SW 1271 (cell line): ENCODE measurements around the gene EMILIN2.
"Not testable (repeated sequence)": the region's sequence is repeated elsewhere in the genome, so short reads cannot be mapped to it uniquely, and the experiment has no call there.

Source experiments
- DNase-seq, 2 experiments: peaks; one replicate each; lab custom pipeline; 2025; lab: John Stamatoyannopoulos, UW

EMILIN2 gene

DNA sequence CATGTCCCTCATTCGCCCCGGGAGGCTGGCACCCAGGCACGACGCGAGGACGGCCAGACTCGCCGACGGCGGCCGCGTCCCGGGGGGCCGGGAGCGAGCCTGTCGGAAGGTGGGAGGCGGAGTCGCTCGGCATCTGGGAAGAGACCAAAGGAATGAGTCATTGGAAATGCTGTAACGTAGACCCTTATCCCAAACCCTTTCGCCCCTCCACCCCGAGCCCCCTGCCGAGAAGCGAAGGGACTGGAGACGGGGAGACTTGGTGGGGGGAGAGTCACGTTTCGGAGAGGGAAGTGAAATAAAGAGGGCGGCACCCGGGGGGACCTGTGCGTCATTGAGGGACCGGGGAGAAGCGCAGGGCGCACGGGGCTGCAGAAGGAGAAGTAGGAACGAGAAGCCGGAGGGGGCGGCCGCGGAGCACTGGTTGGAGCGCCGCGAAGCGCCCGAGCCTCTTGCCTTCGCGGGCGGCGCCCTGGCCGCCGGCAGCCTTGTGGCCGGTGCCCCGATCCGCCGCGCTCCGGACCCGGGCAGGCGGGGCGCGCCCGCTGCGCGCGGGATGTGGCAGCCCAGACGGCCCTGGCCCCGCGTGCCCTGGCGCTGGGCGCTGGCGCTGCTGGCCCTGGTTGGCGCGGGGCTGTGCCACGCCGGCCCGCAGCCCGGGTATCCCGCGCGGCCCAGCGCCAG lies at the start of gene EMILIN2:
Gene EMILIN2 (plus strand): TSS at position 371 of the 681 bp plus-strand sequence. CDS start 183 bp downstream, at position 554.
- no peak for DNase-seq

DNA sequence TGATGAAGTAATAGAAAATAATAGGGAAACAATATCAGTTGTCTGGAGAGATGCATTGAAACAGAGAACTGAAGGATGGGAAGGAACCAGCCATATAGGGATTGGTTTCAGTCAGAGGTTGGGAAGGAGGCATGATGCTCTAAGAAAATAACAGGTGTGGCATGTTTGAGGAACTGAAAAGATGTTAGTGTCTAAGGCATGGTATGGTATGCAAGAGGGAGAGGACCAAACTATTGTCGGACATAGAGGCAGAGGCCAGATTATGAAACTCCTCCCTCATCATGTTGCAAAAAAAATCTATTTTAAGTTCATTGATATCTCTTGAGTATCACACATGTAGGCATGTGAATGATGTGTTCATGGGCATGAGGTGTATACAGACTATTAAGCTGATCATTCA lies 48.9 kb upstream of the EMILIN2 start:
- DNase-seq: no peak

DNA sequence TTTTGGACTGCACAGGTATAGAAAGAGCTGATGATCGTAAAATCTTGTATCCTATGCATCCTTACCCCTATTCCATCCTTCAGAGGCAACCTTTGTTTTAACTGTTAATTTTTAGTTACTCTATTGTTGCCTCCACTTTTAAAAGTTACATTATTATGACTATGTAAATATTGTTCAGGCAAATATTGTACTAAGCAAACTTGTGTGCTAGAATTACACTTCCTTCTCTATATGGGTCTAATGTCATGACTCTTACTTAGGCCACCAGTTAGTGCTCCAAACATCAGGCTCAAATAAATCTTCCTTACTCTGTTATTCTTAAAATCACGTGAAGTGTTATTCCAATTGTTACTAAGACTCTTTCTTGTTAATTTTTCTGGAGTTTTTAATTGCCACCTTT lies 47.4 kb upstream of the EMILIN2 start:
- DNase-seq: no peak

DNA sequence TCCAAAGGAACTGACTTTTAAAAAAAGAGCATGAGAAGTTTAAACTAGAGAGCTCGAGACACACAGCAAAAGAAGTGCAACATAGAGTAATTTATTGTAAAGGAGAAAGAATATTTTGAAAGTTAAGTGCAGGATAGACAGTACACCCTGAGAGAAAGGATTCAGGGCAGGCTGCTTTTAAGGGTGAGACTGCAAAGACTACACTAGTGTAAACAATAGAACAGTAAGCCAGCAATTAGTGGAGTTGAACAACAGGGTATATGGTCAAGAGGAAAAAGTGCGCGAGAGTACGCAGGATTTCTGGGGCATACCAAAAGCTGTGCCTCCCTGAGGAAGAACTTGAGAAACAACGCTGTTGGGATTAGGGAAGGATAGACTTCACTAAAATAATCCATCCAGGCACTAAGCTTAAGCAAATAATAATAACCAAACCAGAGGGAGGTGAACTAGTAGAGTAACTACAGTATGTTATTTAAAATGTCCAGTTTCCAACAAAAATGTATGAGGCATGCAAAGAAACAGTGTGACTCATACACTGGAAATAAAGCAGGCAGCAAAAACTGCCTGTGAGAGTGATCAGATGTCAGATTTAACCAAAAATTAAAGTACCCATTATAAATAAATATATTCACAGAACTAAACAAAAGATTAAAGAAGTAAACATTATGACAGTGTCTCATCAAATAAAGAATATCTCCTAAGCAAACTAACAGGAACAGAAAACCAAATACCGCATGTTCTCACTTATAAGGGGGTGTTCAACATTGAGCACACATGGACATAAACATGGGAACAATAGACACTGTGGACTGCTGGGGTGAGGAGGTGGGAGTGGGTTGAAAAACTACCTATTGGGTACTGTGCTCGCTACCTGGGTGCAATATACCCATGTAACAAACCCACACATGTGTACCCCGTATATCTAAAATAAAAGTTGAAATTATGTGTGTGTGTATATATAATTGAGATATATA lies 40.5 kb upstream of the EMILIN2 start:
- no peak for DNase-seq

DNA sequence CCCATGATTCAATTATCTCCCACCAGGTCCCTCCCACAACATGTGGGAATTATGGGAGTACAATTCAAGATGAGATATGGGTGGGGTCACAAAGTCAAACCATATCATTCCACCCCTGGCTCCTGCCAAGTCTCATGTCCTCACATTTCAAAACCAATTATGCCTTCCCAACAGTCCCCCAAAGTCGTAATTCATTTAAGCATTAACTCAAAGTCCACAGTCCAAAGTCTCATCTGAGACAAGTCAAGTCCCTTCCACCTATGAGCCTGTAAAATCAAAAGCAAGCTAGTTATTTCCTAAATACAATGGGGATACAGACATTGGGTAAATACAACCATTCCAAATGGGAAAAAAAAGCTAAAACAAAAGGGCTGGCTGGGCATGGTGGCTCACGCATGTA lies 38.2 kb upstream of the EMILIN2 start:
- not testable (repeated sequence) for DNase-seq

DNA sequence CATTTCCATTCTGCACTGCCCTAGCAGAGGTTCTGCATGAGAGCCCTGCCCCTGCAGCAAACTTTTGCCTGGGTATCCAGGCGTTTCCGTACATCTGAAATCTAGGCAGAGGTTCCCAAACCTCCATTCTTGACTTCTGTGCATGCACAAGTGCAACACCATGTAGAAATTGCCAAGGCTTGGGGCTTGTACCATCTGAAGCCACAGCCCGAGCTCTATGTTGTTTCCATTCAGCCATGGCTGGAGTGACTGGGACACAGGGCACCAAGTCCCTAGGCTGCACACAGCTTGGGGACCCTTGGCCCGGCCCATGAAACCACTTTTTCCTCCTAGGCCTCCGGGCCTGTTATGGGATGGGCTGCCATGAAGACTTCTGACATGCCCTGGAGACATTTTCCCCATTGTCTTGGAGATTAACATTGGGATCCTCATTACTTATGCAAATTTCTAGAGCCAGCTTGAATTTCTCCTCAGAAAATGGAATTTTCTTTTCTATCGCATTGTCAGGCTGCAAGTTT lies 37.1 kb upstream of the EMILIN2 start:
- DNase-seq: not testable (repeated sequence)

DNA sequence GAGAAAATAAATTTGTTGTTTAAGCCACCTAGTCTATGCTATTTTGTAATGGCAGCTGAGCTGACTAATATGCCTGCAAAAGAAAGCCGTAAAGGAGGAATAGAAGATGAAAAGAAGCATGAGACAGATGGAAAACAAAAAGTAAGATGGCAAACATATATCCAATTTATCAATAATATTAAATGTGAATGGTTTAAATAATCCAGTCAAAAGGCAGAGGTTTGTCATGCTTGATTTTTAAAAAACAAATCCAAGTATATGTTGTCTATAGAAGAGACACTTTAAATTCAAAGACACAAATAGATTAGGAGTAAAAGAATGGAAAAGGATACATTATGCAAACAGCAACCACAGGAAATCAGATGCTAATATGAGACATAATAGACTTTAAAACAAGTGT lies 35.4 kb upstream of the EMILIN2 start:
- DNase-seq: no peak

DNA sequence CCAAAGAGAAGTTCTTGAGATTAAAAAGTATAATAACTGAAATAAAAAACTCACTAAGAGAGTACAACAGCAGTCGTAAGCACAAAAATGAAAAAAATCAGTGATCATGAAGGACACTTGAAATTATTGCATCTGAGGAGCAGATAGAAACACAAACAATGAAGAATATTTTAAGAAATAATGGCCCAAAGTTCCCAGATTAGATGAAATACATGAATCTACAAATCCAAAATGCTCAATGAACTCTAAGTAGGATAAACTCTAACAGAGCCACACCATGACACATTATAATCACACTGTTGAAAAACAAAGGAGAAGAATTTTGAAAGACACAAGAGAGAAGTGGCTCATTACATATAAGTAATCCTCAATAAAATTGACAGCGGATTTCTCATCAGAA lies 31.9 kb upstream of the EMILIN2 start:
- no peak for DNase-seq

DNA sequence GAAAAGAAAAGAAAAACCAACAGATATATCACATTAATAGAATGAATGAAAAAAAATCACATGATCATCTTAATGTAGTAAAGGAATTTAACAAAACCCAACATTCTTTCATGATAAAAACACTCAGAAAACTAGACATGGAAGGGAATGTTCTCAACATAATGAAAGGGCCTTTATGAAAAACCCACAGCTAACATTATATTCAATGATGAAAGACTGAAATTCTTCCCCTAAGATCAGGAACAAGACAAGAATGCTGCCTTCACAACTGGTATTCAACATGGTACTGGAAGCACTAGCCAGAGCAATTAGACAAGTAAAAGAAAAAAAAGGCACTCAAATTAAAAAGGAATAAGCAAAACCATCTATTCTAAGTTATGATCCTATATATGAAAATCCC lies 28.5 kb upstream of the EMILIN2 start:
- DNase-seq: no peak

DNA sequence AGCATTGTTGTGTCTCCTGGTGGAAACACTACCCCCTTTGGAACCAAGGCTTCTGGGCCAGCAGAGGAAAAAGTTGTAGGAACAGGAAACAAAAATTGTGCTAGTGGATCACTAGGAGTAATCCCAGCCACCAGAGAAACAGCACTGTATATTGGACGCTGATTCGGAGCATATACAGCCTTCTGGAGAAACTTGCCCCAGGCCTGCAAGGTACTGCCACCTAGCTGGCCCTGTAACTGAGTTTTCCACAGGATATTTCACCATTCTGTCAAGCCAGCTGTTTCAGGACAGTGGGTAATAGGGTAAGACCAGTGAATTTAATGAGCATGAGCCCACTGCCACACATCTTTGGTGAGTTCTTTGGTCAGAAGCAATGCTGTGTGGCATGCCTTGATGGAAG lies 25.1 kb upstream of the EMILIN2 start:
- DNase-seq: no peak

DNA sequence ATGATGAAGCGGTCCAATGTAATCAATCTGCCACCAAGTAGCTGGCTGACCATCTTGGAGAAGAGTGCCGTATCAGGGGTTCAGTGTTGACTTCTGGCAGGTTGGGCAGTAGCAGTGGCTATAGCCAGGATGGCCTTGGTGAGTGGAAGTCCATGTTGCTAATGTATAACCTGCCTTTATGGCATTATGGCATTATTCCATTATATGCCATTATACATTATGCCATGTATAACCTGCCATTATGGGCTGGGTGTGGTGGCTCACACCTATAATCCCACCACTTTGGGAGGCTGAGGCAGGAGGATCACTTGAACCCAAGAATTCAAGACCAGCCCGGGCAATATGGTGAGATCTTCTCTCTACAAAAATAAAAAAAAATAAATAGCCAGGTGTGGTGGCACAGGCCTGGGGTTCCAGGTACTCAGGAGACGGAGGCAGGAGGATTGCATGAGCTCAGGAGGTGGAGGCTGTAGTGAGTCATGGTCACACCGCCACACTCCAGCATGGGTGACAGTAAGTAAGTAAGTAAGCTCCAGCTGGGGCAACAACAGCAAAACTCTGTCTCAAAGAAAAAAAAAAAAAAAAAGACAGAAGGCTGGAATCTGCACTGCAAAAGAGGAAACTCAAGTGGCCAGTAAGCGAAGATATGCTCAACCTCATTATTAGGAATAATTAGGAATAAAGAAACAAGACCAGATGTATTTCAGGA lies 24.4 kb upstream of the EMILIN2 start:
- DNase-seq: no peak

DNA sequence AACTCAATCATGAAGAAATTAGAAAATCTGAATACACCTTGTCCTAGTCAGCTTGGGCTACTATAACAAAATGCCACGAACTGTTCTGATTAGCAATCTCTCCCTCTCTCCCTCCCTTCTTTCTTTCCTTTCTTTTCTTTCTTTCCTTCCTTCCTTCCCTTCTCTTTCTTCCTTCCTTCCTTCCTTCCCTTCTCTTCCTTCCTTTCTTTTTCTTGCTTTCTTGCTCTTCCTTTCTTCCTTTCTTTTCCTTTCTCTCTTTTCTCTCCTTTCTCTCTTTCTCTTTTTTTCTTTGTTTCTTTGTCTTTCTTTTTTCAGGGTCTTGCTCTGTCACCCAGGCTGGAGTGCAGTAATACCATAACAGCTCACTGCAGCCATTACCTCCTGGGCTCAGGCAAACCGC lies 23.6 kb upstream of the EMILIN2 start:
- DNase-seq: no peak

DNA sequence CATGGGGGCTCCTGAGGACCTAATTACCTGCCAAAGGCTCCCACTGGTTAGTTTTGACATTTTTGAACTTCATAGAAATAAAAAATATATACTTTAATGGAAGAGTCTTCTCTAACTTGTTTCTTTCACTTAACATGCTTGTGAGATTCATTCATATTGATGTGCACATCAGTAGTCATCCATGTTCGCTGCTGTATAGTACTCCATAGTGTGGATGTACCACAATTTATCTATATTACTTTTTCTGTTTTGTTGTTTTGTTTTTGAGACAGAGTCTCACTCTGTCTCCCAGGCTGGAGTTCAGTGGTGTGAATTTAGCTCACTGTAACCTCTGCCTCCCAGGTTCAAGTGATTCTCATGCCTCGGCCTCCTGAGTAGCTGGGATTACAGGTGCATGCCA lies 22.8 kb upstream of the EMILIN2 start:
- no peak for DNase-seq

DNA sequence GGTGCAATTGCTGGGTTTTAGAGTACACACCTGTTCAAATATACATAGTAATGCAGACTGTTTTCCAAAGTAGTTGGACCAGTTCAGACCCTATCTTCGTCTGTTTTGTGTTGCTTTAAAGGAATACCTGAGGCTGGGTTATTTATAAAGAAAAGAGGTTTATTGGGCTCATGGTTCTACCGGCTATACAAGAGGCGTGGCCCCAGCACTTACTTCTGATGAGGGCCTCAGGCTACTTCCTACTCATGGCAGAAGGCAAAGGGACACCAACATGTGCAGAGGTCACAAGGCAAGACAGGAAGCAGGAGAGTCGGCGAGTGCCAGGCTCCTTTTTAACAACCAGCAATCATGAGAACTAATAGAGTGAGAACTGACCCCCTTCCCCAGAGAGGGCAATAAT lies 21.9 kb upstream of the EMILIN2 start:
- no peak for DNase-seq

DNA sequence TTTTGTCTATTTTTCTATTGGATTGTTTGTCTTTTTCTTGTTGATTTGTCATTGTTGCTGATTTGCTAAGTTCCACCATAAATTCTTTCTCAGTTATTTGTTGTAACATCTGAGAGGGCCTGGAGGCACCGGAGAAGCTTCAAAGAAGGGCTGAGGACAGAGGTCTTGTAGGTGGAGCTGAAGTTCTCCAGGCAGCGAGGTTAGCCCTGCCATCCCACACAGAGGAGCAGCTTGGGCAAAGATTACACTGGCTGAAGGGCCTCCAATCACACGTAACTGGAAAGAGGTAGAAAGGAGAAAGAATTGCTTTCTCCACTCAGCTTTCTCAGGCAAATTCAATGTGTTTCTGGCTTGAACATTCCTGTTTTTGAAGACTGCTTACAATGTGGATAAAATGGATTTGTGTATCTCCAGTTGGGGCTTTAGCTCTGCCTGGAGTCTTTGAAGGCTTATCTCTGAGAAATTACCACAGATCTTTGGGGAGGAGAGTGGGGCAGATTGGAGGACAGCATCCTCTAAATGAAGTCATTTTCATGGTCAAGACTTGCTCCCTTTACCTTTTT lies 21.1 kb upstream of the EMILIN2 start:
- DNase-seq: no peak

DNA sequence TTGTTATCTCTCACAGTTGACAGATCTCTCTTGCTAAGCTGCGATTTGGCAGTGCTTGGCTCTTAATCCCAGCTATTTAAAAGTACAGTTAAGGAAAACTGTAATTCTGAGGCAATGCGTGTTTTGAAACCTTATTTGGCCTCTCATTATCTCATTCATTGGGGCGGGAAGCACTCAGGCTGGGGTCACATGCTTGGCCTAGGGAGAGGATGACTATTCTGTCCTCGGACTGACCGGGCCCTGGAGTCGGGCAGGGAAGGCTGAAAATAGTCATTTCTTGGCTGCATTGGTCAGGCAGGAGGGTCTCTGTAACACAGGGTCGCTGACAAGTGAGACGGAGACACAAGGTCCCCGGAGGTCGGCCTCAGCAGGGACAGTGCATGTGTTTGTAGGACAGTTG lies 20.2 kb upstream of the EMILIN2 start:
- DNase-seq: no peak

DNA sequence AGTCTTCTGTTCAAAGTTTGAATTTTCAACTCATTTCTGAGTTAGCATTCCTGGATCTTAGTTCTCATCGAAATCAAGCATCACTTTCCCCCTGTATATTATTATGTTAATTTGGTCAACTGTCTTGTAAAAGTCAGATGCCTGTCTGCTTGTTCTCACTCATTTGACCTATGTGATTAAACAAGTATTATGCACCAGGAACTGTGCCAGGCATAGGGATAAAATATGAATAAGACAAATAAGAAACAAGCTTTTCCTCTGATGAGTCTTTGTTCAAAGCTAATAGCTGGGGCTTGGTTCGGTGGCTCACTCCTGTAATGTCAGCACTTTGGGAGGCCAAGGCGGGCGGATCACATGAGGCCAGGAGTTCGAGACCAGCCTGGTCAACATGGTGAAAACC lies 19.7 kb upstream of the EMILIN2 start:
- DNase-seq: no peak

DNA sequence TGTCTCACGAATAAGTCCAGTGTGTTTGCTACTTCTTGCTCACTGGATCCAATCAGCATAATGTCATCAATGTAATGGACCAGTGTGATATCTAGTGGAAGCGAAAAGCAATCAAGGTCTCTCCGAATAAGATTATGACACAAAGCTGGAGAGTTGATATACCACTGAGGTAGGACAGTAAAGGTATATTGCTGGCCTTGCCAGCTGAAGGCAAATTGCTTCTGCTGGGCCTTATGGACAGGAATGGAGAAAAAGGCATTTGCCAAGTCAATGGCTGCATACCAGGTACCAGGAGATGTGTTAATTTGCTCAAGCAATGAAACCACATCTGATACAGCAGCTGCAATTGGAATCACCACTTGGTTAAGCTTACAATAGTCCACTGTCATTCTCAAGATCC lies 10.7 kb upstream of the EMILIN2 start:
- not testable (repeated sequence) for DNase-seq

DNA sequence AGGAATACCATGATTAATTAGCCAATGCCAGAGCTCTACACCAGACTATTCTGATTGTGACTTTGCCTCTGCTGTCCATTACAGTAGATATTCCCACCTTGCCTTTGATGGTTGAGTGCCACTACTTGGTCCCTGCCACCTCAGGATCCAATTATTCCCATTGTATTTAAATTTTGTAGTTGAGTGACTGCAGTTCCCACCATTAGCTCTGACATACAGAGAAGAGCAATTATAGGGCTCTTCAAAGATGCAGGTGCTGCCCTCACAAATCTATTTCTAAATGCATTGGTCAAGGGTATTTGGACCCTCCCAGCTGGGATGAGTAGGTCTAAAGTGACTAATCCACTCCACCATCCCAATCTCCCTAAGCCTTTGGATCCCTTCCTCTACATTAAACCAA lies 9.5 kb upstream of the EMILIN2 start:
- not testable (repeated sequence) for DNase-seq

DNA sequence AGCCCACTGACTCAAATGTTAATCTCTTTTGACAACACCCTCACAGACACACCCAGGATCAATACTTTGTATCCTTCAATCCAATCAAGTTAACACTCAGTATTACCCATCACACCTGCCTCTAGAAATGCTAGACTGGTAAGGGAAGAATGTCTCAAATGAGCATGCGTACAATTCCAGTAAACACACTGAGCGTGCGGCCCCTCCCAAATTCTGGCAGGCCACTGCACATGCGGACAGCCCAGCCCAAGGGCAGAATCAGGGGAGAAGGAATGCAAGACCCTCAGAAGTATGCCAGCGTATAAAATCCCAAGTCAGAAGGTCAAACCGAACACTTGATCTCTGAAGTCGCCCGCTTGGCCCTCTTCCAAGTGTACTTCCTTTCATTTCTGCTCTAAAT lies 7.6 kb upstream of the EMILIN2 start:
- DNase-seq: no peak

DNA sequence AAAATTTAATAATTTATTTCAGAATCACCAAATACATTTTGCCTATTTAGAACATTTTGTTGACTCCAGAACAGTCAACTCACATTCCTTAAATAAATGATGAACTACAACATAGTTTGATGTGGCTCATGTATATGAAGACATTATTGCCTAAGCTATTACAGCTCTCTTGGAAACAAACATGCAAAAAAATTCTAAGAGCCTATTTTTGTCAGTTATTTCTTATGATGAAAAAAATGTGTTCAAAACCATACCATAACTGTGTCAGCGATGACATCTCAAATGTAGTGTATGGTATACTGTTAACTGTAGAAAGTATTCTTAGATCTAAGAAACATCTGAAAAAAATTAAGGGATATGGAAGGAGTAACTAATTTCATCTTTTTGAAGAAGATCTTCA lies 6.3 kb upstream of the EMILIN2 start:
- DNase-seq: no peak

DNA sequence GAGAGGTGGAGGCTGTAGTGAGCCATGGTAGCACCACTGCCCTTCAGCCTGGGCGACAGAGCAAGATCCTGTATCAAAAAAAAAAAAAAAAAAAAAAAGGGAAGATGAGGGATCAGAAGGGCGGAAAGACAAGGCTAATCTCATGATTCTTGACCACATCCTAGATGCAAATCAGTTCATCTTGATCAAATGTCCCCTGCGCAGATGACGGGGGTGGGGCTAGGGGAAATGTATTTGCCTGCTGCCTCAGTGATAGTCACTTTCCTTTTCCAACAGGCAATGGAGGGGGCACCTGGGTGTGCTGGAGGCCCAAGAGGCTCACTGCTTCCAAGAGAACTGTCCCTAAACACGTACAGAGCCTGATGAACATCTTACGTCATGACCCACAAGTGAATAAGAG lies 3.7 kb upstream of the EMILIN2 start:
- no peak for DNase-seq
